GM19452 (cell line): ENCODE data around the gene TMEM14A.
A peak's percentile ranks its signal among the peaks of the same experiment; 100 is the strongest.

Experiments used
- ATAC-seq: cut with Tn5 transposase; IDR thresholded peaks from one replicate; pipeline ENCODE4 v1.9.1; 2021; ENCODE audit not compliant: unreplicated experiment

Gene TMEM14A

GRCh38 chr6:52670502-52671409 lies at the start of gene TMEM14A:
Gene TMEM14A, plus strand, starts transcription at chr6:52671113. Its CDS starts 5,990 bp downstream, at chr6:52677103.
- ATAC-seq, result peak; percentile 97

GRCh38 chr6:52621631-52622030 lies 49.3 kb upstream of the TMEM14A start:
- ATAC-seq, result no peak

GRCh38 chr6:52622810-52623209 lies 48.1 kb upstream of the TMEM14A start:
- ATAC-seq, result no peak

- ATAC-seq, result no peak
Measured at GRCh38 chr6:52632011-52632410, 38.9 kb upstream of the TMEM14A start.

GRCh38 chr6:52634211-52634610 lies 36.7 kb upstream of the TMEM14A start:
- no peak for ATAC-seq

- no peak for ATAC-seq
Measured at GRCh38 chr6:52635049-52635577, 35.8 kb upstream of the TMEM14A start.

- ATAC-seq, result no peak
Measured at GRCh38 chr6:52636830-52637229, 34.1 kb upstream of the TMEM14A start.

GRCh38 chr6:52639493-52639892 lies 31.4 kb upstream of the TMEM14A start:
- no peak for ATAC-seq

GRCh38 chr6:52640170-52640569 lies 30.7 kb upstream of the TMEM14A start:
- ATAC-seq, result no peak

GRCh38 chr6:52640916-52641315 lies 30.0 kb upstream of the TMEM14A start:
- no peak for ATAC-seq

- ATAC-seq, result no peak
Measured at GRCh38 chr6:52641388-52641787, 29.5 kb upstream of the TMEM14A start.

GRCh38 chr6:52641826-52642225 lies 29.1 kb upstream of the TMEM14A start:
- ATAC-seq, result no peak

GRCh38 chr6:52642368-52642767 lies 28.5 kb upstream of the TMEM14A start:
- no peak for ATAC-seq

- ATAC-seq, result no peak
Measured at GRCh38 chr6:52643158-52643557, 27.8 kb upstream of the TMEM14A start.

- no peak for ATAC-seq
Measured at GRCh38 chr6:52644253-52644652, 26.7 kb upstream of the TMEM14A start.

- no peak for ATAC-seq
Measured at GRCh38 chr6:52645976-52646375, 24.9 kb upstream of the TMEM14A start.

- ATAC-seq, result no peak
Measured at GRCh38 chr6:52647199-52647598, 23.7 kb upstream of the TMEM14A start.

- ATAC-seq, result no peak
Measured at GRCh38 chr6:52649536-52650160, 21.3 kb upstream of the TMEM14A start.

GRCh38 chr6:52650941-52651340 lies 20.0 kb upstream of the TMEM14A start:
- no peak for ATAC-seq

GRCh38 chr6:52653151-52653550 lies 17.8 kb upstream of the TMEM14A start:
- ATAC-seq, result no peak

GRCh38 chr6:52654007-52654406 lies 16.9 kb upstream of the TMEM14A start:
- no peak for ATAC-seq

GRCh38 chr6:52654592-52654991 lies 16.3 kb upstream of the TMEM14A start:
- ATAC-seq, result no peak
